ENCODE measurements around the gene HSPBP1.

HSPBP1 gene

DNA sequence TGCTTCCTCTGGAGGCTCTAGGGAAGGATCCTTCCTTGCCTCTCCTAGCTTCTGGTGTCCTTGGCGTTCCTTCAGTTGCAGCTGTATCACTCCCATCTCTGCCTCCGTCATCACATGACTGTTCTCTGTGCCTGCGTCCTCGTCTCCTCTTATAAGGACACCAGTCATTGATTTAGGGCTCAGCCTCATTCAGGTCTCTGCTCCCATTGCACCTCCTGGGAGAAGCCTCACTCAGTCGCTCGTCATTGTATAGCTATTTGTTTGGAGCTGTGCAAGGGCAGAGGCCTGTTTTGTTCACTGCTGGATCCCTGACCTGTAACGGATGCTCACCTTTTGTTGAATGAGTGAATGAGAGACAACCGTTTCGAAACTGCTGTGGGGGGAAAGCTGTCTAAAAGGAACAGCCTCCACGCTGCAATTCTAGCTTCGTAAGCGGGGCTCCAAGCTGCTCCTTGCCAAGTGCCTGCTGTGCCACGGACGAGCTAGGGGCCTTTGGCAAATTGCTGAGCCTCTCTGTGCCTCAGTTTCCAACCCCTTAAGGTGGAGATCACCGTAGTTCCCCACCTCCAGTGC is 21.1 kb upstream of the HSPBP1 start:
- H3K4me1 ChIP-seq (ENCODE audit: low read length) = no peaks in the 10 kb centered on the region
- H3K9me2 ChIP-seq (replicated peaks; ENCODE audit: insufficient read depth, low read length) = no peaks in the 10 kb centered on the region
- DNase-seq = no peak
- H3K4me2 ChIP-seq (ENCODE audit: low read depth, low read length) = peak overlapping the region; percentile 80
- TF ChIP-seq EZH2 (optimal IDR thresholded peaks at IDR 0.05; ENCODE audit: low read depth, low read length) (no peak), EZH2phosphoT487 (IDR thresholded peaks at IDR 0.05; ENCODE audit: low read length) (no peak), CTCF (IDR thresholded peaks at IDR 0.05; ENCODE audit: low read length) (no peak)
- no peak overlapping the region for H3K4me3 ChIP-seq (ENCODE audit: low read length)
- no peaks in the 10 kb centered on the region for H3K27me3 ChIP-seq (replicated peaks; ENCODE audit: insufficient read depth, low read length)
- H4K20me1 ChIP-seq (ENCODE audit: insufficient read depth, low read length) = no peaks in the 10 kb centered on the region
- H3K36me3 ChIP-seq (replicated peaks; ENCODE audit: insufficient read depth, low read length) = no peaks in the 10 kb centered on the region
- H3K79me2 ChIP-seq (ENCODE audit: low read length) = 0 out of 2 replicates have a peak, but pooled peaks cover 4% of the 10 kb centered on the region
- H3K27ac ChIP-seq (ENCODE audit: low read length) = no peak overlapping the region
- H3K9ac ChIP-seq (ENCODE audit: low read length) = no peak overlapping the region
- no peaks in the 10 kb centered on the region for H3F3A ChIP-seq (ENCODE audit: insufficient read depth, low read length)
- H3K9me3 ChIP-seq (replicated peaks; ENCODE audit: insufficient read depth, low read length) = no peaks in the 10 kb centered on the region
- H2AFZ ChIP-seq (ENCODE audit: low read length) = peak overlapping the region; percentile 76

DNA sequence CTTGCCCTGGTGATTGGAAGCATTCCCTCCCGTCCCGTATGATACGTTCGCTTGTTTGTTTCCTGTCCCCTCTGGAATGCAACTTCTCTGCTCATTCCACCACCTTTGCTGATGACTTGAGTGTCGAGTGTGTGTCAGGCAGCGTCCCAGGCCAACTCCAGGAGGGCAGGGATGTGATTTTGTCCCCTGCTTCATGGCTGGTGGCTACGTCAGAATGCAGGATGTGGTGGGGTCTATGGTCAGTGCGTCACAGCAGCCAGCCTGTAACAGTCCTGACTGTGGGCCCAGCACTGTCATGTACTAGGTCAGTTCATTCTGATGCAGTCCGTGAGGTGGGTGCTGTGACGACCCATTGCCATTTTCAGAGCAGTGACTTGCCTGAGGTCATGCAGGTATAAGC is 20.1 kb upstream of the HSPBP1 start:
- Histone ChIP-seq H3K9me3 (replicated peaks; ENCODE audit: insufficient read depth, low read length) (no peaks in the 10 kb centered on the region), H3F3A (ENCODE audit: insufficient read depth, low read length) (no peaks in the 10 kb centered on the region), H3K9ac (ENCODE audit: low read length) (no peak overlapping the region), H2AFZ (ENCODE audit: low read length) (no peak overlapping the region), H3K4me3 (ENCODE audit: low read length) (no peak overlapping the region), H3K4me2 (ENCODE audit: low read depth, low read length) (no peak overlapping the region), H3K27ac (ENCODE audit: low read length) (no peak overlapping the region), H3K79me2 (ENCODE audit: low read length) (0 out of 2 replicates have a peak, but pooled peaks cover 4% of the 10 kb centered on the region), H3K36me3 (replicated peaks; ENCODE audit: insufficient read depth, low read length) (no peaks in the 10 kb centered on the region), H3K9me2 (replicated peaks; ENCODE audit: insufficient read depth, low read length) (no peaks in the 10 kb centered on the region), H4K20me1 (ENCODE audit: insufficient read depth, low read length) (no peaks in the 10 kb centered on the region), H3K27me3 (replicated peaks; ENCODE audit: insufficient read depth, low read length) (no peaks in the 10 kb centered on the region), H3K4me1 (ENCODE audit: low read length) (no peaks in the 10 kb centered on the region)
- DNase-seq = no peak
- TF ChIP-seq CTCF (IDR thresholded peaks at IDR 0.05; ENCODE audit: low read length) = no peak
- TF ChIP-seq EZH2phosphoT487 (IDR thresholded peaks at IDR 0.05; ENCODE audit: low read length) = no peak
- no peak for TF ChIP-seq EZH2 (optimal IDR thresholded peaks at IDR 0.05; ENCODE audit: low read depth, low read length)

DNA sequence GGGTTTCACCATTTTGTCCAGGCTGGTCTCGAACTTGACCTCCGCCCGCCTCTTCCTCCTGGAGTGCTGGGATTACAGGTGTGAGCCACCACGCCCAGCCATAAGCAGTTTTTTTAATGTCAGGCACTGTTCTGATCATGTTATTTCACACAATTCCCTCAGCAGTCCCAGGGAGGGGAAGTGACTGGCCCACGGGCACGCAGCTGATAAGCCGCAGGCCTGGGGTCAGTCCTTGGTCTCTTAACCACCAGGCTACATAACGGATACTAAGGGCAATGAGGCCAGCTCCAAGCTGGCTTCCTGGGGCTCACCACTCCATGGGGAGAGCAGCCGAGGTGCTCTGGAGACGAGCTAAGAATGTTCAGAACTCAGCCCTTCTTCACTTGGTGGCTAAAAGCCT is 17.4 kb upstream of the HSPBP1 start:
- Histone ChIP-seq H3K27me3 (replicated peaks; ENCODE audit: insufficient read depth, low read length) (no peaks in the 10 kb centered on the region), H3K9me2 (replicated peaks; ENCODE audit: insufficient read depth, low read length) (no peaks in the 10 kb centered on the region), H3K27ac (ENCODE audit: low read length) (no peak overlapping the region), H3K4me1 (ENCODE audit: low read length) (no peaks in the 10 kb centered on the region), H3K79me2 (ENCODE audit: low read length) (no peaks in the 10 kb centered on the region), H3K36me3 (replicated peaks; ENCODE audit: insufficient read depth, low read length) (no peaks in the 10 kb centered on the region), H3K9ac (ENCODE audit: low read length) (no peak overlapping the region), H2AFZ (ENCODE audit: low read length) (no peak overlapping the region), H3K9me3 (replicated peaks; ENCODE audit: insufficient read depth, low read length) (no peaks in the 10 kb centered on the region), H4K20me1 (ENCODE audit: insufficient read depth, low read length) (no peaks in the 10 kb centered on the region), H3K4me3 (ENCODE audit: low read length) (no peak overlapping the region), H3F3A (ENCODE audit: insufficient read depth, low read length) (0 out of 2 replicates have a peak, but pooled peaks cover under 1% of the 10 kb centered on the region), H3K4me2 (ENCODE audit: low read depth, low read length) (no peak overlapping the region)
- DNase-seq = no peak
- TF ChIP-seq CTCF (IDR thresholded peaks at IDR 0.05; ENCODE audit: low read length) (no peak), EZH2phosphoT487 (IDR thresholded peaks at IDR 0.05; ENCODE audit: low read length) (no peak), EZH2 (optimal IDR thresholded peaks at IDR 0.05; ENCODE audit: low read depth, low read length) (no peak)

All from MM.1S (cell line).